IPS-NIHi11 (cell line): ENCODE data around the gene ANO7.

Source experiments
- DNase-seq: peaks from one replicate; pipeline ENCODE4 v3.0.0; 2012; ENCODE audit warnings: mixed read lengths, low spot score

The ANO7 gene

GRCh38 chr2:241208058-241208457 lies 19.6 kb downstream of the ANO7 start:
- DNase-seq: no peak

DNA sequence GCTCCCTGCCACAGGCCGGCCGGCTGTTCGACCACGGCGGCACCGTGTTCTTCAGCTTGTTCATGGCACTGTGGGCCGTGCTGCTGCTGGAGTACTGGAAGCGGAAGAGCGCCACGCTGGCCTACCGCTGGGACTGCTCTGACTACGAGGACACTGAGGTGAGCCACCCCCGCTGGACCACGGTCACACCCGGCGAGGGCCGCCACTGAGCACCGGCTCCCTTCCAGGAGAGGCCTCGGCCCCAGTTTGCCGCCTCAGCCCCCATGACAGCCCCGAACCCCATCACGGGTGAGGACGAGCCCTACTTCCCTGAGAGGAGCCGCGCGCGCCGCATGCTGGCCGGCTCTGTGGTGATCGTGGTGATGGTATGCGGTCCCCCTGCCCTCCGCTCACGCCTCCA lies 20.8 kb downstream of the ANO7 start:
- DNase-seq: no peak

- DNase-seq: no peak
Measured at GRCh38 chr2:241211276-241211675, 22.8 kb downstream of the ANO7 start.

GRCh38 chr2:241213041-241213440 lies 24.6 kb downstream of the ANO7 start:
- DNase-seq: no peak

GRCh38 chr2:241213567-241213966 lies 25.1 kb downstream of the ANO7 start:
- no peak for DNase-seq

GRCh38 chr2:241214209-241214608 lies 25.7 kb downstream of the ANO7 start:
- DNase-seq: no peak

DNA sequence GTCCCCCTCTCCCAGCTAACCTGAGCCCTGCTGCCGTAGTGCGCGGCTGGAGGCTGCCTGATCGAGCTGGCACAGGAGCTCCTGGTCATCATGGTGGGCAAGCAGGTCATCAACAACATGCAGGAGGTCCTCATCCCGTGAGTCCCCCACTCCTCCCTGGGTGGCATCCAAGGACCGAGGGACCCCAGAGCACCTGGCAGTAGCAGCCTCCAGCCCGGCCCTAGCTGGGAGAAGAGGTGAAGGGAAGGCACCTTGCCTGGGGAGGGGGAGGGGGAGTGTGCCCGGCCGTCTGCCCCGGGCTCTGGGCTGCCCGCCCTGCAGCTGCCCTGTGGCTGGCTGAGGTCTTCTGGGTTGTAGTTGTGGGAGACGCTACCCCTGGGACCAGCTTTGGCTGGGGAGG lies 26.3 kb downstream of the ANO7 start:
- DNase-seq: no peak

- DNase-seq: no peak
Measured at GRCh38 chr2:241215421-241215820, 26.9 kb downstream of the ANO7 start.

- peak; percentile 61 for DNase-seq
Measured at GRCh38 chr2:241216211-241216761, 27.8 kb downstream of the ANO7 start.

DNA sequence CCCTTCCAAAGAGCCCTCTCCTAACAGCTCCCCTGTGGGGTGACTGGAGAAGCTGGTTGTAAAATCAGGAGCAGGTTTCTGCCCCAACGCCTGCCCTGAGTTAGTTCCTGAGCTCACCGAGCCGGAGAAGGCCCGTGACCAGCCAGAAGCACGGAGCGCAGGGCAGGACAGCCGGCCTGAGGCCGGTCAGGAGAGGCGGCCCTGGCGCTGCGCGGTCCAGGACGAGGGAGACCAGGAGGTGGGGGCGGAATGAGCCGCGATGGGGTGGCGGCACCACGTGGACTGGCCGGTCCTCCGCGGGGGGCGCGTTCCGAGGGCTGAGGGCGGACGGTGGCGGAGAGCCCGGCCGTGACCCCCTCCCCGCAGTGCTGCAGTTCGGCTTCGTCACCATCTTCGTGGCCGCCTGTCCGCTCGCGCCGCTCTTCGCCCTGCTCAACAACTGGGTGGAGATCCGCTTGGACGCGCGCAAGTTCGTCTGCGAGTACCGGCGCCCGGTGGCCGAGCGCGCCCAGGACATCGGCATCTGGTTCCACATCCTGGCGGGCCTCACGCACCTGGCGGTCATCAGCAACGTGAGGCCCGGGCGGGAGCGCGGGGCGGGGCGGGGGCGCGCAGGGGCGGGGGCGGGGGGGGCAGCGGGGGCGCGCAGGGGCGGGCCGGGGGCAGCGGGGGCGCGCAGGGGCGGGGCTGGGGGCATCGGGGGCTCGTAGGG lies 29.0 kb downstream of the ANO7 start:
- peak; percentile 95 for DNase-seq

DNA sequence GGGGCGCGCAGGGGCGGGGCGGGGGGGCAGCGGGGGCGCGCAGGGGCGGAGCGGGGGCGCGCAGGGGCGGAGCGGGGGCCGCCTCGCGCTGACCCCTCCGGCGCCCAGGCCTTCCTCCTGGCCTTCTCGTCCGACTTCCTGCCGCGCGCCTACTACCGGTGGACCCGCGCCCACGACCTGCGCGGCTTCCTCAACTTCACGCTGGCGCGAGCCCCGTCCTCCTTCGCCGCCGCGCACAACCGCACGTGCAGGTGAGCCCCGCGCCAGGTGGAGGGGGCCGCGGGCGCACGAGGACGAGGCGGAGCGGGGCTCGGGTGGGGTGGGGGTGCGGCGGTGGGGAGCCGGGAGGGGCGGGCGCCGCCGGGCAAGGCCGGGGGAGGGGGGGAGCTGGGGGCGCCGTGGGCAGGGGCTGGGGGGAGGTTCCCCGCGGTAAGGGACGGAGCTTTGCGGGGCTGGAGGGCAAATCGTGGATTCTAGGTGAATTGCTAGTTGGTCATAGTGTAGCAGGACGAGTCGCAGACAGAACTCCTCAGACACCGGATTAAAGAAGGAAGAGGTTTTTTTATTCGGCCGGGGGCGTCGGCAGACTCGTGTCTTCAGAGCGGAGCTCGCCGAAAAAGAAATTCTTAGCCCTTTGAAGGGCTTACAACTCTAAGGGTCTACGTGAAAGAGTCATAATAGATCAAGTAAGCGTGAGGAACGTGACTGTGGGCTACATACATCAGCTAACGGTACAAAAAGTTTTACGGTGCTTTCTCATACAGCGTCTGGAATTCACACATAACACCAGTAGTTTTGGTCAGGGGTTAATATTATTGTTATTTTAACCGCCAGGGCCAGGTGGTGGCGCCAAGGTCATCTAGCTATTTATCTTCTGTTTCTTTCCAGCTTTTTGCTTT lies 29.9 kb downstream of the ANO7 start:
- DNase-seq: peak; percentile 85

GRCh38 chr2:241219030-241219382 lies 30.5 kb downstream of the ANO7 start:
- DNase-seq: no peak

- no peak for DNase-seq
Measured at GRCh38 chr2:241219856-241220356, 31.4 kb downstream of the ANO7 start.

DNA sequence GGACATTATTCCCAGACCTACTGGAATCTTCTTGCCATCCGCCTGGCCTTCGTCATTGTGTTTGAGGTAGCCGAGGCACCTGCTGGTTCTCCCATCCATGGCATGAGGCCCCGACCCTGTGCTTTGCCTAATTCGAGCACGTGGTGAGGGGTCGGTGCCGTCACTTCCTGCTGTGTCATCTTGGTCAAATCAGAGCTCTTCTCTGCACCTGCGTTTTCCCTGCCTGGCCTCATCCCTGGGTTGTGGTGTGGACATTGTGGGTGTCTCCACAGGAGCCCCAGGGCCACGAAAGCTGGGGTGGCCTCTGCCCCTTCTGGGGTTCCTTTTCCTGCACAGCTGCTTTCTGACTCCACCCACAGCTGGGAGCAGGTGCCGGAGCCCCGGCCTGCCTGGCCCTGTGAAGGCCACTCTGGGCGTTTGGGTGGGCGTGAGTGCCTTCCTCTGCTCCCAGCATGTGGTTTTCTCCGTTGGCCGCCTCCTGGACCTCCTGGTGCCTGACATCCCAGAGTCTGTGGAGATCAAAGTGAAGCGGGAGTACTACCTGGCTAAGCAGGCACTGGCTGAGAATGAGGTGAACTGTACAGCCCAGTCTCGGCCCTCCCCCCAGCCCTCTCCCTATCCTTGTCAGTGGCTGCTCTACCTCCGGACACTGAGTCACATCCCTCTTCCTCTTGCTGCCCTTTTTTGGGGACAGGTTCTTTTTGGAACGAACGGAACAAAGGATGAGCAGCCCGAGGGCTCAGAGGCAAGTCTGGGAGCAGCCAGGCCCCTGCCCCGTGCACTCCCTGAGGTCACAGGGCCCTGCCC lies 34.9 kb downstream of the ANO7 start:
- DNase-seq: no peak

- no peak for DNase-seq
Measured at GRCh38 chr2:241224018-241224850, 35.8 kb downstream of the ANO7 start.

GRCh38 chr2:241224851-241225438 lies 36.5 kb downstream of the ANO7 start:
- no peak for DNase-seq

DNA sequence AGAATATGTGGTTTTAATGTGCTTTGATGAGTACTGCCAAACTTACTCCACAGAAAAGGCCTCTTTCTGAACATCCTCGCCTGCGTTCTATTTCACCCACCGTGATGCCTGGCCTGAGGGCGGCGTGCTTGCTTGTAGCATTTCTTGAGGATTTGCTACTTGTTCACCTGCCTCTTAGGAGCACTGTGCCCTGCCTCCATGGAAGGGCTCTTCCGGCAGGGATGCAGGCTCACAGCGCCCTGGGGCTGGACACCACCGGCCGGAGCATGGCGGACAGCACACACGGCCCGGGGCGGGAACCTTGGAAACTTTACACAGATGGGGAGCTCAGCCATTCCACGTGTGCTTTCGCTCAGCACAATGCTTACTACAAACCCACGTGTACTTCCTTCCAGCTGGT lies 37.1 kb downstream of the ANO7 start:
- no peak for DNase-seq

DNA sequence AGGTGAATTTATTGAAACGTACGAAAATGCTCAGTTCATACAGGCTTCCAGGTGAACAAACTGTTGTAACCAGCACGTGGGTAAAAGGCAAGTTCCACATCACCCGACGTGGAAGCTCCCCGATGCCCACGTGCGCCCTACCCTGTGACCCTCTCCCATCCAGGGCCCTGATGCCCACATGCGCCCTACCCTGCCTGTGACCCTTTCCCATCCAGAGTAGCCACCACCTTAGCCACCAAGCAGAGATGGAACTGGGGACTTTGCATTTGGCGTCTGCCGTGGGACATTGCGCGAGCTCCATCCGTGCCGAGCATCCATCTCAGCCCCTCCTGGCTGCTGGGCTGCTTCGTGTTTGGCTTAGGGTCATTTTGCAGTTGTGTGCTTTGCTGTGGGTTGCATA lies 37.5 kb downstream of the ANO7 start:
- no peak for DNase-seq

GRCh38 chr2:241226723-241227572 lies 38.5 kb downstream of the ANO7 start:
- DNase-seq: peak; percentile 53

DNA sequence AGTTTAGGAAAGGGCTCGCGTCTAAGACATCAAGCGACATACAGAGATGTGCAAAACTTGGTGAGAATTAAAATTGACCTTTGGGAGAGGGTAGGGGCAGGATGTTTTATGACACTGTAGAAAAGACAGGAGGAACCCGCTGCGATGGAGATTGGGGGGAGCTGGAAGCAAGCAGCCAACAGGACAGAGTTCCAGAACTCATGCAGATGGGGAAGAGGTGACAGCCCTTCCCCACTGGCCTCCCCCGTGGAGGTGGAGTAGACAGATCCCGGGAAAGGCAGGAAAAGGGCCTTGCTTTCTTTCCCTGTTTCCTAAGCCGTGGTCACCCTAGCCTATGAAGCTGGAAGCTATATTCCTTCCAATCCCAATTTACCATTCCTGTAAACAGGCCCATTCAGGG lies 39.1 kb downstream of the ANO7 start:
- no peak for DNase-seq
